SJCRH30 (cell line): Measurements from ENCODE around the gene DENND1C. TPM values are rescaled to one million over a fixed set of nuclear protein-coding genes. Genes with fewer than 3 reads are reported as not detected.
A peak's percentile ranks its signal among the peaks of the same experiment; 100 is the strongest.
"Not testable (repeated sequence)": the region's sequence is repeated elsewhere in the genome, so short reads cannot be mapped to it uniquely, and the experiment has no call there.

ENCODE experiments used
- DNase-seq, 2 experiments: peaks; one replicate each; pipeline ENCODE4 v3.0.0-alpha.2; 2015 to 2020
- H3K27ac ChIP-seq: fragments of 250-450 bp; sonication (Bioruptor Pico); 2 replicates; pipeline ENCODE4 v1.5.1; 2020; ENCODE audit warnings: mild to moderate bottlenecking, moderate library complexity
- H3K27me3 ChIP-seq: fragments of 250-450 bp; sonication (Bioruptor Pico); 2 replicates; pipeline ENCODE4 v1.5.1; 2020; ENCODE audit warnings: mild to moderate bottlenecking, moderate library complexity
- H3K36me3 ChIP-seq: fragments of 250-450 bp; sonication (Bioruptor Pico); 2 replicates; pipeline ENCODE4 v1.5.1; 2020; ENCODE audit warnings: mild to moderate bottlenecking, moderate library complexity
- H3K4me1 ChIP-seq: fragments of 250-450 bp; sonication (Bioruptor Pico); 2 replicates; pipeline ENCODE4 v1.5.1; 2020; ENCODE audit warnings: mild to moderate bottlenecking, moderate library complexity
- H3K4me3 ChIP-seq: fragments of 250-450 bp; sonication (Bioruptor Pico); 2 replicates; pipeline ENCODE4 v1.5.1; 2020; ENCODE audit warnings: mild to moderate bottlenecking, moderate library complexity
- H3K9me3 ChIP-seq: fragments of 250-450 bp; sonication (Bioruptor Pico); replicated peaks from 2 replicates; pipeline ENCODE4 v1.5.1; 2020; ENCODE audit warnings: mild to moderate bottlenecking, moderate library complexity
- total RNA-seq: library from RNA; depleted of rRNA; stranded (reverse); fragments of >200 nt; shearing (Covaris generic); gene quantifications from 2 replicates; pipeline ENCODE4 v1.2.3, GENCODE V29; 2014

Gene DENND1C
- total RNA-seq, 1 experiment from 2014 or later: not detected

- no peak overlapping the region for H3K27ac ChIP-seq
Measured at GRCh38 chr19:6516659-6517291, 35.2 kb upstream of the DENND1C start.

GRCh38 chr19:6516018-6516658, 34.6 kb upstream of the DENND1C start:
- Histone ChIP-seq H3K4me3 (no peak overlapping the region), H3K4me1 (no peaks in the 10 kb centered on the region), H3K36me3 (no peaks in the 10 kb centered on the region), H3K27me3 (no peaks in the 10 kb centered on the region), H3K27ac (no peak overlapping the region), H3K9me3 (no peaks in the 10 kb centered on the region)
- DNase-seq: peak; percentile 20 to 22

More at GRCh38 chr19:6516659-6517291, 35.2 kb upstream of the DENND1C start:
- H3K36me3 ChIP-seq: no peaks in the 10 kb centered on the region
- no peaks in the 10 kb centered on the region for H3K27me3 ChIP-seq
- peak; percentile 33 to 44 for DNase-seq
- H3K4me3 ChIP-seq: no peak overlapping the region
- H3K4me1 ChIP-seq: no peaks in the 10 kb centered on the region
- no peaks in the 10 kb centered on the region for H3K9me3 ChIP-seq

GRCh38 chr19:6514926-6515544, 33.4 kb upstream of the DENND1C start:
- Histone ChIP-seq H3K36me3 (no peaks in the 10 kb centered on the region), H3K27me3 (no peaks in the 10 kb centered on the region), H3K27ac (no peak overlapping the region), H3K4me1 (no peaks in the 10 kb centered on the region), H3K4me3 (no peak overlapping the region), H3K9me3 (no peaks in the 10 kb centered on the region)
- no peak for DNase-seq

- no peaks in the 10 kb centered on the region for H3K36me3 ChIP-seq
- no peaks in the 10 kb centered on the region for H3K9me3 ChIP-seq
- no peak overlapping the region for H3K27ac ChIP-seq
- no peaks in the 10 kb centered on the region for H3K27me3 ChIP-seq
- DNase-seq: no peak
- no peaks in the 10 kb centered on the region for H3K4me1 ChIP-seq
- H3K4me3 ChIP-seq: no peak overlapping the region
Measured at GRCh38 chr19:6514089-6514488, 32.5 kb upstream of the DENND1C start.

GRCh38 chr19:6510618-6511017, 29.0 kb upstream of the DENND1C start:
- Histone ChIP-seq H3K36me3 (no peaks in the 10 kb centered on the region), H3K9me3 (no peaks in the 10 kb centered on the region), H3K4me3 (no peak overlapping the region), H3K27me3 (no peaks in the 10 kb centered on the region), H3K27ac (no peak overlapping the region), H3K4me1 (no peaks in the 10 kb centered on the region)
- DNase-seq: no peak

GRCh38 chr19:6509118-6509971, 27.8 kb upstream of the DENND1C start:
- no peak overlapping the region for H3K27ac ChIP-seq
- no peak overlapping the region for H3K4me3 ChIP-seq
- no peaks in the 10 kb centered on the region for H3K9me3 ChIP-seq
- H3K36me3 ChIP-seq: no peaks in the 10 kb centered on the region
- H3K4me1 ChIP-seq: no peaks in the 10 kb centered on the region
- DNase-seq: no peak
- no peaks in the 10 kb centered on the region for H3K27me3 ChIP-seq

- not testable (repeated sequence) for H3K4me3 ChIP-seq, H3K36me3 ChIP-seq, DNase-seq, H3K27ac ChIP-seq, H3K4me1 ChIP-seq, H3K9me3 ChIP-seq, H3K27me3 ChIP-seq
Measured at GRCh38 chr19:6508028-6508771, 26.6 kb upstream of the DENND1C start.

GRCh38 chr19:6503407-6504201, 22.0 kb upstream of the DENND1C start:
- H3K27ac ChIP-seq: no peak overlapping the region
- H3K4me1 ChIP-seq: no peaks in the 10 kb centered on the region
- H3K4me3 ChIP-seq: no peak overlapping the region
- DNase-seq: no peak
- no peaks in the 10 kb centered on the region for H3K27me3 ChIP-seq
- no peaks in the 10 kb centered on the region for H3K36me3 ChIP-seq
- no peaks in the 10 kb centered on the region for H3K9me3 ChIP-seq

- H3K4me3 ChIP-seq: no peak within 1 kb of the TSS
- DNase-seq: no peak
- no peaks in the 10 kb centered on the region for H3K4me1 ChIP-seq
- no peak within 1 kb of the TSS for H3K27ac ChIP-seq
- H3K9me3 ChIP-seq: no peaks in the 10 kb centered on the region
- H3K36me3 ChIP-seq: no peaks in the 10 kb centered on the region
- H3K27me3 ChIP-seq: no peaks in the 10 kb centered on the region
Measured at GRCh38 chr19:6501740-6502648, 20.4 kb upstream of the DENND1C start, which contains the start of gene TUBB4A. Gene TUBB4A, minus strand, starts transcription at chr19:6502309. Its CDS starts 97 bp downstream, at chr19:6502212.

GRCh38 chr19:6500837-6501739, 19.5 kb upstream of the DENND1C start:
- H3K4me1 ChIP-seq: no peaks in the 10 kb centered on the region

GRCh38 chr19:6499052-6499790, 17.6 kb upstream of the DENND1C start:
- no peak overlapping the region for H3K4me3 ChIP-seq
- no peaks in the 10 kb centered on the region for H3K9me3 ChIP-seq
- no peaks in the 10 kb centered on the region for H3K4me1 ChIP-seq
- H3K27me3 ChIP-seq: no peaks in the 10 kb centered on the region
- DNase-seq: no peak
- H3K27ac ChIP-seq: no peak overlapping the region
- H3K36me3 ChIP-seq: no peaks in the 10 kb centered on the region

More at GRCh38 chr19:6500837-6501739, 19.5 kb upstream of the DENND1C start:
- Histone ChIP-seq H3K9me3 (no peaks in the 10 kb centered on the region), H3K27ac (no peak overlapping the region), H3K36me3 (no peaks in the 10 kb centered on the region), H3K4me3 (no peak overlapping the region), H3K27me3 (no peaks in the 10 kb centered on the region)
- no peak for DNase-seq
